Breast epithelium (tissue), 3 donors: Measurements from ENCODE around the gene E2F4.

Experiments
- POLR2AphosphoS5 ChIP-seq, 3 donors: sonication (generic); formaldehyde crosslinking; IDR thresholded peaks; one replicate each; pipeline ENCODE4 v1.6.1; 2017; ENCODE audit warnings: antibody characterized with exemption in 3 of 3
- TF ChIP-seq, protein P1 (sequence below), 3 donors: fragments of 450-650 bp; IDR thresholded peaks; one replicate each; pipeline ENCODE4 v1.5.1; 2016 to 2017; ENCODE audit warnings: antibody characterized with exemption in 3 of 3, mild to moderate bottlenecking in 3 of 3, moderate library complexity in 3 of 3

DNA sequence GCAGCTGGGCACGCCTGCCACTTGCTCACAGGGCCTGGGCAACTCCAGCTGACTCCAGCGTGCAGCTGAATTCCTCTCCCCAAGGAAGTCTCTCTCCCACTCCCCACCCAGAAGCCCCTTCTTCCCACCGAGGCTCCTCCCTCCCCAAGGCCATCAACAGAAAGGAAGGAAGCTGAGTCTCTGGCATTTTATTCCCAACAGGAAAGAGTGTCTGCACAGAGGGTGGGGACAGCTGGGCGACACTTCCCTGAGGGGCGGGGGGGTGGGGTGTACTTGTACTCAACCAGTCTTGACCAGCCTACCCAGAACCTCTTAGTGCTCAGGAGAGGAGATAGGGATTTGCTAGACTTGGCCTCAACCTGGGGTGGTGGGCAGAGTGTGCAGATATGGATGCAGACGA, 1.9 kb upstream of the E2F4 start, which contains the start of gene EXOC3L1:
- TF ChIP-seq, protein P1, sequence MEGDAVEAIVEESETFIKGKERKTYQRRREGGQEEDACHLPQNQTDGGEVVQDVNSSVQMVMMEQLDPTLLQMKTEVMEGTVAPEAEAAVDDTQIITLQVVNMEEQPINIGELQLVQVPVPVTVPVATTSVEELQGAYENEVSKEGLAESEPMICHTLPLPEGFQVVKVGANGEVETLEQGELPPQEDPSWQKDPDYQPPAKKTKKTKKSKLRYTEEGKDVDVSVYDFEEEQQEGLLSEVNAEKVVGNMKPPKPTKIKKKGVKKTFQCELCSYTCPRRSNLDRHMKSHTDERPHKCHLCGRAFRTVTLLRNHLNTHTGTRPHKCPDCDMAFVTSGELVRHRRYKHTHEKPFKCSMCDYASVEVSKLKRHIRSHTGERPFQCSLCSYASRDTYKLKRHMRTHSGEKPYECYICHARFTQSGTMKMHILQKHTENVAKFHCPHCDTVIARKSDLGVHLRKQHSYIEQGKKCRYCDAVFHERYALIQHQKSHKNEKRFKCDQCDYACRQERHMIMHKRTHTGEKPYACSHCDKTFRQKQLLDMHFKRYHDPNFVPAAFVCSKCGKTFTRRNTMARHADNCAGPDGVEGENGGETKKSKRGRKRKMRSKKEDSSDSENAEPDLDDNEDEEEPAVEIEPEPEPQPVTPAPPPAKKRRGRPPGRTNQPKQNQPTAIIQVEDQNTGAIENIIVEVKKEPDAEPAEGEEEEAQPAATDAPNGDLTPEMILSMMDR (IDR thresholded peaks at IDR 0.05): no peak
- no peak for TF ChIP-seq POLR2AphosphoS5 (IDR thresholded peaks at IDR 0.05)
